Endothelial cell of umbilical vein (primary cell): ENCODE results near the gene CABP2.

Experiments
- EZH2 ChIP-seq: IDR thresholded peaks from 2 replicates; pipeline ENCODE4 v1.6.1; 2012; ENCODE audit warnings: borderline replicate concordance, low read depth, mild to moderate bottlenecking, moderate library complexity, low read length, inconsistent platforms; ENCODE audit not compliant: severe bottlenecking
- FOS ChIP-seq: IDR thresholded peaks from 2 replicates; pipeline ENCODE4 v1.6.1; 2011; ENCODE audit warnings: mild to moderate bottlenecking, low read length, moderate library complexity, borderline replicate concordance; ENCODE audit not compliant: insufficient read depth
- GATA2 ChIP-seq: IDR thresholded peaks from 2 replicates; pipeline ENCODE4 v1.7.0; 2011; ENCODE audit warnings: low read depth, mild to moderate bottlenecking, moderate library complexity, mixed read lengths, low read length; ENCODE audit not compliant: insufficient read length, insufficient read depth
- JUN ChIP-seq: IDR thresholded peaks from 2 replicates; pipeline ENCODE4 v1.6.1; 2011; ENCODE audit warnings: borderline replicate concordance, low read depth; ENCODE audit not compliant: insufficient read length, insufficient read depth
- MYC ChIP-seq: IDR thresholded peaks from one replicate; pipeline ENCODE4 v1.6.1; 2011; ENCODE audit warnings: mild to moderate bottlenecking, low read depth, low read length
- POLR2A ChIP-seq: IDR thresholded peaks from 2 replicates; pipeline ENCODE4 v1.6.1; 2012; ENCODE audit warnings: low read depth, mild to moderate bottlenecking, control low read depth, low read length
- POLR2AphosphoS5 ChIP-seq: IDR thresholded peaks from 2 replicates; pipeline ENCODE4 v1.6.1; 2012; ENCODE audit warnings: low read depth, mild to moderate bottlenecking, control low read depth, low read length, moderate library complexity; ENCODE audit not compliant: insufficient read depth
- TF ChIP-seq, protein P1 (sequence below), 2 donors: IDR thresholded peaks; 1 replicate in 1 of 2; 2 replicates in 1 of 2; pipeline ENCODE4 v1.5.1; 2011; ENCODE audit warnings: low read length in 2 of 2, mild to moderate bottlenecking in 2 of 2, moderate library complexity in 2 of 2, control low read depth in 1 of 2, inconsistent platforms in 1 of 2, low read depth in 1 of 2; ENCODE audit not compliant: insufficient read depth in 1 of 2; ENCODE audit errors: extremely low read depth in 1 of 2
- TF ChIP-seq, protein P2 (sequence below): IDR thresholded peaks from 2 replicates; pipeline ENCODE4 v1.6.1; 2011; ENCODE audit not compliant: insufficient read depth, insufficient read length

DNA sequence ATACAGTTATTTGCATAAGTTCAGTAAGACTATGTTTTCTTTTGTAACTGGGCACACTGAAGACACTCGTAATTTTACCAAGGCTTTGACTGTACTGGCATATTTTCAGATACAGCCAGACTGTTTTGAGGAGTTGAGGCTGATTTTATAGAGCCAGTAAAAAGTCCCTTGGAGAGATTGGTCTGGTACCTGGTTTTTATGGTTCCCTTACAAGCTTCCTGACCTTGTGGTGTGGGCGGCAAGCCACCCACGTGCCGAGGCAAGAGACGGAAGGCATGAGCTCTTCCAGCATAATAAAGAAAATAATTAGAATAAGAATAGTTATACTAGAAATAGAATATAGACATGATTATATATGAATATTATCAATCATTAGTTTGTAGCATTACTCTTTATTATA, 49.1 kb upstream of the CABP2 start:
- TF ChIP-seq, protein P1, sequence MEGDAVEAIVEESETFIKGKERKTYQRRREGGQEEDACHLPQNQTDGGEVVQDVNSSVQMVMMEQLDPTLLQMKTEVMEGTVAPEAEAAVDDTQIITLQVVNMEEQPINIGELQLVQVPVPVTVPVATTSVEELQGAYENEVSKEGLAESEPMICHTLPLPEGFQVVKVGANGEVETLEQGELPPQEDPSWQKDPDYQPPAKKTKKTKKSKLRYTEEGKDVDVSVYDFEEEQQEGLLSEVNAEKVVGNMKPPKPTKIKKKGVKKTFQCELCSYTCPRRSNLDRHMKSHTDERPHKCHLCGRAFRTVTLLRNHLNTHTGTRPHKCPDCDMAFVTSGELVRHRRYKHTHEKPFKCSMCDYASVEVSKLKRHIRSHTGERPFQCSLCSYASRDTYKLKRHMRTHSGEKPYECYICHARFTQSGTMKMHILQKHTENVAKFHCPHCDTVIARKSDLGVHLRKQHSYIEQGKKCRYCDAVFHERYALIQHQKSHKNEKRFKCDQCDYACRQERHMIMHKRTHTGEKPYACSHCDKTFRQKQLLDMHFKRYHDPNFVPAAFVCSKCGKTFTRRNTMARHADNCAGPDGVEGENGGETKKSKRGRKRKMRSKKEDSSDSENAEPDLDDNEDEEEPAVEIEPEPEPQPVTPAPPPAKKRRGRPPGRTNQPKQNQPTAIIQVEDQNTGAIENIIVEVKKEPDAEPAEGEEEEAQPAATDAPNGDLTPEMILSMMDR (IDR thresholded peaks at IDR 0.05; ENCODE audit: extremely low read depth in 1 of 2, insufficient read depth in 1 of 2, low read depth in 1 of 2, low read length in 2 of 2): no peak
- no peak for TF ChIP-seq POLR2AphosphoS5
- TF ChIP-seq, protein P2, sequence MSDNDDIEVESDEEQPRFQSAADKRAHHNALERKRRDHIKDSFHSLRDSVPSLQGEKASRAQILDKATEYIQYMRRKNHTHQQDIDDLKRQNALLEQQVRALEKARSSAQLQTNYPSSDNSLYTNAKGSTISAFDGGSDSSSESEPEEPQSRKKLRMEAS: no peak
- no peak for TF ChIP-seq EZH2
- no peak for TF ChIP-seq FOS
- TF ChIP-seq POLR2A: no peak
- TF ChIP-seq GATA2: no peak
- no peak for TF ChIP-seq JUN
- TF ChIP-seq MYC: no peak
